Mucosa of stomach (tissue), 1 donor: Measurements from ENCODE around the gene FBXO27.
"Not testable (repeated sequence)": the region's sequence is repeated elsewhere in the genome, so short reads cannot be mapped to it uniquely, and the experiment has no call there.

Source experiments
- H3K27me3 ChIP-seq: one replicate; pipeline ENCODE4 v1.7.0; 2013; ENCODE audit warnings: mild to moderate bottlenecking, low read length; ENCODE audit not compliant: control insufficient read depth, insufficient read depth
- H3K36me3 ChIP-seq: one replicate; pipeline ENCODE4 v1.7.0; 2013; ENCODE audit warnings: low read length; ENCODE audit not compliant: control insufficient read depth, insufficient read depth
- H3K4me1 ChIP-seq: one replicate; pipeline ENCODE4 v1.7.0; 2013; ENCODE audit warnings: mild to moderate bottlenecking, low read length; ENCODE audit not compliant: control insufficient read depth, insufficient read depth
- H3K4me3 ChIP-seq: one replicate; pipeline ENCODE4 v1.7.0; 2013; ENCODE audit warnings: low read length
- H3K9ac ChIP-seq: one replicate; pipeline ENCODE4 v1.7.0; 2013; ENCODE audit warnings: mild to moderate bottlenecking, low read length, moderate library complexity
- H3K9me3 ChIP-seq: one replicate; pipeline ENCODE4 v1.7.0; 2013; ENCODE audit warnings: mild to moderate bottlenecking, low read length, moderate library complexity; ENCODE audit not compliant: control insufficient read depth
- donor health status: Pancreatic carcinoma.

The FBXO27 gene

DNA sequence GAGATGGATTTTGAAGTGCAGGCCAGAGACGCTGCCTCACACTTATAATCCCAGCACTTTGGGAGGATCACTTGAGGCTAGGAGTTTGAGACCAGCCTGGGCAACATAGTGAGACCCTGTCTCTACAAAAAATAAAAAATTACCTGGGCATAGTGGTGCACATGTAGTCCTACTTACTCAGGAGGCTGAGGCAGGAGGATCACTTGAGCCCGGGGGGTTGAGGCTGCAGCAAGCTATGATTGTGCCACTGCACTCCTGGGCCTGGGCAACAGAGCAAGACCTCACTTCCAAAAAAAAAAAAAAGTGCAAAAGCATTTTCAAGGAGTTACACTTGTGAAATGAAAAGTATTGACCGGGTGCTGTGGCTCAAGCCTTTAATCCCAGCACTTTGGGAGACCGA, 29.2 kb downstream of the FBXO27 start:
- Histone ChIP-seq H3K36me3 (no peaks in the 10 kb centered on the region), H3K4me3 (no peak overlapping the region), H3K9me3 (no peaks in the 10 kb centered on the region), H3K4me1 (no peaks in the 10 kb centered on the region), H3K9ac (no peak overlapping the region), H3K27me3 (no peaks in the 10 kb centered on the region)

DNA sequence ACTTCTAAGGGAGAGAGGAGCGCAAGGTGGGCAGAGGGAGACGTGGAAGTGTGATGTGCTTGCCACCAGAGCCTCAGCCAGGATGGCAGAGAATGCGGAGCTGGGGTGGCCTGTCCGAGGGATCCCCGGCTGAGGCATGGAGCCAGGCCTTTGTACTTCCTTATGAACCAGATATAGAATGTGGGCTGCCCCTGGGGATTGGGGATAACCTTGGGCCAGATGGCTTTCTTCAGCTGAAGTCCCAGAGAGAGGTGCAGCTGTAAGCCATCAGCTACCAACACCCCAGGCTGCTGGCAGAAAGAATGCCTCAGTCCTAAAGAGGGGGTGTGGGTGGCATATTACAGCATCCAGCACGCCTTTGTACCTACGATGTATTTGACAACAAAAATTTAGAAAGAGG, 31.3 kb downstream of the FBXO27 start:
- H3K4me1 ChIP-seq = peaks cover 2% of the 10 kb centered on the region
- no peaks in the 10 kb centered on the region for H3K27me3 ChIP-seq
- no peaks in the 10 kb centered on the region for H3K9me3 ChIP-seq
- no peak overlapping the region for H3K9ac ChIP-seq
- no peaks in the 10 kb centered on the region for H3K36me3 ChIP-seq
- no peak overlapping the region for H3K4me3 ChIP-seq

DNA sequence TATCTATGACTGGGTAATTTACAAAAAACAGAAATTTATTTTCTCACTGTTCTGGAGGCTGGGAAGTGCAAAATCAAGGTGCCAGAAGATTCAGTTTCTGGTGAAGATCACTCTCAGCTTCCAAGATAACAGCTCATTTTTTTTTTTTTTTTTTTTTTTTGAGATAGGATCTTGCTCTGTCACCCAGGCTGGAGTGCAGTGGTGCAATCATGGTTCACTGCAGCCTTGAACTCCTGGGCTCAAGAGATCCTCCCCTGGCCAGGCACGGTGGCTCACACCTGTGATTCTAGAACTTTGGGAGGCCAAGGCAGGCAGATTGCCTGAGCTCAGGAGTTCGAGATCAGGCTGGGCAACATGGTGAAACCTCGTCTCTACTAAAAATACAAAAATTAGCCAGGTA, 34.8 kb downstream of the FBXO27 start:
- H3K4me1 ChIP-seq, H3K36me3 ChIP-seq, H3K4me3 ChIP-seq, H3K9me3 ChIP-seq, H3K27me3 ChIP-seq, H3K9ac ChIP-seq: not testable (repeated sequence)

DNA sequence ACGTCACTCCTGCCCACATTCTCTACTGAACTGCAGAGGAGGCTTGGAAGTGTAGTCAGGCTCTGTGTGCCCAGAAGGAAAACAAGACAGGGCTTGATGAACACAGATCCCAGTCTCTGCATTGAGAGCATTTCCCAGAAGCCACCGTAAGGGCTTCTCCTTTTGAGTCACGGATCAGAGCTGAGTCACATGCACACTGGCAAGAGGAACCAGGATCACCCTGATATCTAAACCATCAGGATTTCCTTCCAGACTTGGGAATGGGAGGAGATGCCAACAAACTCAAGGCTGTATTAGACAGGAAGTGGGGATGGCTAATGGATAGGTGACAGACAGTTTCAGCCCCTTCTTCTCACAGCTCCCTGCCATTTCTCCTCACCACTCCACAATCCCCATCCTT, 39.1 kb downstream of the FBXO27 start:
- Histone ChIP-seq H3K9me3 (no peaks in the 10 kb centered on the region), H3K4me3 (no peak overlapping the region), H3K4me1 (peaks cover 4% of the 10 kb centered on the region), H3K36me3 (no peaks in the 10 kb centered on the region), H3K27me3 (no peaks in the 10 kb centered on the region), H3K9ac (no peak overlapping the region)

DNA sequence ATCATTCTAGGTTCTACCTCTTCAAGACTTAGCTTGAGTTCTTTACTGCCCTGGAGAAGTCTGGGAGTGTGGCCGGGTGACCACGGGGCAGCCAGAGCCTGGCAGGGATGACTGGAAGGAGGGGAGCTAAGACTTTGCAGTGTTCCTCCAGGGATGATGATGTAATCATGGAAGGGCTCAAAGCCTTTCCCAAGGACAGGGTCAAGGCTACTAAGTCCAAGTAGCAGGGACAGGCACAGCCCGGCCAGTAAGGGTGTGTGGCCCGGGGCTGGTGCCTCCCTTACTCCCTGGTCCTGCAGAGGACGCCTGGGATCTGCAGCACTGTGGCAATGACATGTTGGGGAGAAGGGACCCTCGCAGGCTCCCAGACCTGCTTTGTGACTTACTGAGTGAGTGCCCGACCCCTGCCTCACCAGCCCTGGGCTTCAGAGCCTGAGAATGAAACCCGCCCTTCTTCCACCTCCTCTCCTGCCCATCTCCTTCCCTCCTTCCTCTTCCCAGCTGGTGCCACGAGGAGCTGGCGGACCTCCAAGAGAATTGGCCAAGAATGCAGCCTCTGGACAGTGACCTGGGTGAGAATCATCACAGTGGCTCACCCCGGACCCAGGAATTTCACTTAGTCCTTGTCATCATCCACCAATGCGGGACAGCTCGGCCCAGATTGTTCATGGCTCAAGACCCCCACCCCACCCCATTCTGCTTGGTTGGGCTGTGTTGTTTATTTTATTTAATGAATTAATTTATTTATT, 41.2 kb downstream of the FBXO27 start:
- H3K27me3 ChIP-seq = no peaks in the 10 kb centered on the region

DNA sequence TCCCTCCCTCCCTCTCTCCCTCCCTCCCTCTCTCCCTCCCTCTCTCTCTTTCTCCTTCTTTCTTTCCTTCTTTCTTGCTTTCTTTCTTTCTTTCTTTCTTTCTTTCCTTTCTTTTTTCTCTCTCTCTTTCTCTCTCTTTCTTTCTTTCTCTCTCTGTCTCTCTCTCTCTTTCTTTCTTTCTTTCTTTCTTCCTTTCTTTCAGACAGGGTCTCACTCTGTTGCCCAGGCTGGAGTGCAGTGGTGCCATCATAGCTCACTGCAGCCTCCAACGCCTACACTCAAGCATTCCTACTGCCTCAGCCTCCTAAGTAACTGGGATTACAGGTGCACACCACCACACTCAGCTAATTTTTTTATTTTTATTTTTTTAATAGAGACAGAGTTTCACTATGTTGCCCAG, 42.7 kb downstream of the FBXO27 start:
- not testable (repeated sequence) for H3K4me1 ChIP-seq, H3K27me3 ChIP-seq, H3K9me3 ChIP-seq, H3K4me3 ChIP-seq, H3K9ac ChIP-seq, H3K36me3 ChIP-seq

More for the DNA sequence above, 41.2 kb downstream of the FBXO27 start:
- Histone ChIP-seq H3K9me3 (no peaks in the 10 kb centered on the region), H3K9ac (no peak overlapping the region), H3K36me3 (no peaks in the 10 kb centered on the region), H3K4me3 (no peak overlapping the region), H3K4me1 (peaks cover 3% of the 10 kb centered on the region)

DNA sequence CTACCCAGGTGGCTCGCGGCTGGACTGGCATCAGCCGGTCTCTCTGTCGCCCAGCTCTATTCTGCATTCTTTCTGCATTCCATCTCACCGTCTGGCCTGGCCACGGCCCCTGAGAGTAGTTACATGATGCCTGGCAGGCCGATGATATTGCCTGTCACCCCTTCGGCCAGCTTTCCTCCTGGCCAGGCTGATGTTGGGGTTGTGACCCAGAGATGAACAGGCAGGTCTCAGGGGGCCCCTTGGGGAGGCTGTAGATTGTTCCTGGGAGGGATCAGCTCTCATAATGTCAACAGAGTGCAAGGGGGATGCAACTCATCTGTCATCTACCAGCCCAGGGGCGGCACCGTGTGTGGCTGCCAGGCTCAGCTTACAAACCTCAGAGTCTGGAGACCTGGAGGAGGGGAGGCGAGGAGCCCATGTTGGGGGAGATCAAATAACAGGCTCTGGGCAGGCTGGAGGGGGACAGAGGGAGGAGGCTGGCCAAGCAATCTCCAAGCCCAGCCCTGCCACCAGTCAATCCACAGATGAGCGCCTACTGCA, 43.2 kb downstream of the FBXO27 start:
- H3K27me3 ChIP-seq = no peaks in the 10 kb centered on the region
- no peaks in the 10 kb centered on the region for H3K9me3 ChIP-seq
- no peak overlapping the region for H3K9ac ChIP-seq
- H3K4me1 ChIP-seq = no peaks in the 10 kb centered on the region
- no peaks in the 10 kb centered on the region for H3K36me3 ChIP-seq
- H3K4me3 ChIP-seq = no peak overlapping the region

DNA sequence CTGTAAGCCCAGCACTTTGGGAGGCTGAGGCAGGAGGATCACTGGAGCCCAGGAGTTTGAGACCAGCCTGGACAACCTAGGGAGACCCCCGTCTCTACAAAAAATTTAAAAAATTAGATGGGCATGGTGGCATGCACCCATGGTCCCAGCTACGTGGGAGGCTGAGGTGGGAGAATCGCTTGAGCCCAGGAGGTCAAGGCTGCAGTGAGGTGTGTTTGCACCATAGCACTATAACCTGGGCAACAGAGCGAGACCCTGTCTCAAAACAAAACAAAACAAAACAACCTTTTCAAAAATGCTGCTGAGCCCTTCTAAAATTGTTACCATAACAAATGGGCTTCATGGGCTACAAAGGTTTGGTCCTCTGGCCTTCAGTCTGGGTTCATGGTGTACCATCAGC, 43.7 kb downstream of the FBXO27 start:
- H3K9me3 ChIP-seq, H3K4me3 ChIP-seq, H3K9ac ChIP-seq, H3K4me1 ChIP-seq, H3K36me3 ChIP-seq, H3K27me3 ChIP-seq: not testable (repeated sequence)

DNA sequence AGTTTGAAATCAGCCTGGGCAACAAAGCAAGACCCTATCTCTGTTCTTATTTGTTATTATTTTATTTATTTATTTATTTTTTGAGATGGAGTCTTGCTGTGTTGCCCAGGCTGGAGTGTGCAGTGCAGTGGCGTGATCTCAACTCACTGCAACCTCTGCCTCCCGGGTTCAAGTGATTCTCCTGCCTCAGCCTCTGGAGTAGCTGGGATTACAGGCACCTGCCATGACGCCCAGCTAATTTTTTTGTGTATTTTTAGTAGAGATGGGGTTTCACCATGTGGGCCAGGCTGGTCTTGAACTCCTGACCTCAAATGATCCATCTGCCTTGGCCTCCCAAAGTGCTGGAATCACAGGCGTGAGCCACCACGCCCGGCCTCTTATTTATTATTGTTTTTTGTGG, 44.6 kb downstream of the FBXO27 start:
- not testable (repeated sequence) for H3K9ac ChIP-seq

DNA sequence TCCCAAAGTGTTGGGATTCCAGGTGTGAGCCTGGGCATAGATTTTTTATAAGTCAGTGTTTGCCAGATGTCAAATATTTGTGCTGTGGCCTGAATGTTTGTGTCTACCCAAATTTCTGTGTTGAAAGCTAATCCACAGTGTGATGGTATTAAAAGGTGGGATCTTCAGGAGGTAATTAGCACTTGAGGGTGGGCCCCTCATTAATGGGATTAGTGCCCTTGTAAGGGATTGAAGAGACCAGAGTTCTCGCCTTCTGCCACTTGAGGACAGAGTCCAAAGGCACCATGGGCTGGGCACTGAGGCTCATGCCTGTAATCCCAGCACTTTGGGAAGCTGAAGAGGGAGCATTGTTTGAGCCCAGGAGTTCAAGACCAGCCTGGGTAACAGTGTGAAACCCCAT, 47.1 kb downstream of the FBXO27 start:
- H3K9ac ChIP-seq = no peak overlapping the region
- no peaks in the 10 kb centered on the region for H3K9me3 ChIP-seq
- no peaks in the 10 kb centered on the region for H3K4me1 ChIP-seq
- H3K4me3 ChIP-seq = no peak overlapping the region
- H3K27me3 ChIP-seq = no peaks in the 10 kb centered on the region
- no peaks in the 10 kb centered on the region for H3K36me3 ChIP-seq

More for the DNA sequence above, 44.6 kb downstream of the FBXO27 start:
- not testable (repeated sequence) for H3K36me3 ChIP-seq, H3K4me3 ChIP-seq, H3K4me1 ChIP-seq, H3K27me3 ChIP-seq, H3K9me3 ChIP-seq

DNA sequence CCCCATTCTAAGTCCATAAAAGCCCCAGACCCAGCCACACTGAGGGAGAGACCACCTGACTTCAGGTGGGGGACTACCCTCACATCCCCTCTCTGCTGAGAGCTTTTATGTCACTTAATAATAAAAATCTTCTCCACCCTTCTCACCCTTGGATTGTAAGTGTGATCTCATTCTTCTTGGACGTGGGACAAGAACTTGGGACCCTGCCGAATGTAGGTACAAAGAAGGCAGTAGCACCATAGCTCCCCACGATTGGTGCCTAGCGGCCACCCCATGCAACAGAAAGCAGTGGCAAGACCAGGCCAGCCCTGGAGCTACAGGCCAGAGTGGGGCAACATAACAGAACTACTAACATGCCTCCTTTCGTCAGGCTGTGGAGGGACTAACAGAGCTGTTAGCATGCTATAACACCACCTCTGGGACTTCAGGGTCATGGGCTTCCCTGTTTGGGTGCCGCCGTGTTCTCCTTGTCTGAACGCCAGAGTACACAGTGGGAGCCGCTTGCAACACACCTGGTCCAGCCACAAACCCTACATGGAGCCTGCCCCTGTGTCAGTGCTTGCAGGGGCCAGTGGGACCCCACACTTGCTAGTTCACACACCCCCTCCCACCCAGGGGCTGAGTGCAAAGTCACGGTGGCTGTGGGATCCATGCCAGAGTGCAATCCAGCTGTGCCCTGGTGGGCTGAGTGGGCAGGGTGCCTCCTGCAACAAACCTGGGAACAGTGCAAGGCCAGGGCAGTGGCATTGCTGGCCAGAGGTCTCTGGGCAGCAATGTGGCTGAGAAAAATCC, 51.6 kb downstream of the FBXO27 start:
- no peak overlapping the region for H3K9ac ChIP-seq
- no peaks in the 10 kb centered on the region for H3K36me3 ChIP-seq
- H3K9me3 ChIP-seq = no peaks in the 10 kb centered on the region
- peaks cover 13% of the 10 kb centered on the region for H3K4me1 ChIP-seq
- no peak overlapping the region for H3K4me3 ChIP-seq
- peaks cover 7% of the 10 kb centered on the region for H3K27me3 ChIP-seq

DNA sequence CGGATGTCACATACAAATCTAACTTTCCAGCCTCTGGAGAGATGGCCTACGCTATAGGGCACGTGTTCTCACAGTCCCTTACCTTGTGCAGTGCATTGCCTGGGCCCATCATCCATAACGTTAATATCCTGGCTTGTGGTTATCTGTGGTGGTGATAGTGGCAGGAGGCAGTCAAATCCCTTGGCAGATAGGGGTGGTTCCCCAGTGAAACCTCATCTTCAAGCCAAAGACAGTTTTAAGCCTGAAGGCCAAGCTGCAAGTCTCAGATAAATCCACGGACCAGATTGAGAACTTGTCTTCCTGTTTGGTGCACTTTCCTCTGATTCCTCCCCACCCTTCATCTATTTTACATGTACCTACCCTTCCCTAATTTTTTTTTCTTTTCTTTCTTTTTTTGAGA, 52.5 kb downstream of the FBXO27 start:
- Histone ChIP-seq H3K27me3 (peaks cover 12% of the 10 kb centered on the region), H3K4me3 (no peak overlapping the region), H3K9me3 (no peaks in the 10 kb centered on the region), H3K36me3 (no peaks in the 10 kb centered on the region), H3K9ac (no peak overlapping the region), H3K4me1 (peaks cover 17% of the 10 kb centered on the region)
